ENCODE measurements around the gene CREB3L2.
"Not testable (repeated sequence)": the region's sequence is repeated elsewhere in the genome, so short reads cannot be mapped to it uniquely, and the experiment has no call there.

Gene CREB3L2

DNA sequence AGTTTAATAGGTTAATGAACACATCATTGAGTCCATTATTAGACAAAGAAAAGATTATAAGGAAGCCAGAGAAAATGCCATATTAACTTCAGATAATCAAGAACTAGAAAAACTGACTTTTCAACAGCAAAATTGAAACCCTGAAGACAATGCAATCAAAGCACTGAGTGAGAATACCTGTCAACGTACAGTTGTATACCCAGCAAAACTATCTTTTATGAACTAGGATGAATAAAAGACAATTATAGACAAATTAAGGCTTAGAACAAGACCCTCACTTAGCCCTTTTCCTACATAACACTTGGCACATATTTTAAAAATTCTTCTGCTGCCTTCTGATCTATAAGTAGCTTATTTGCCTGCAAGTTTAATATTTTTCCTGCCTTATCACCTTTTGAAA is 136.1 kb downstream of the CREB3L2 start:
- no peak for DNase-seq

- no peak for DNase-seq
These were observed 138.9 kb downstream of the CREB3L2 start for GRCh38 chr7:137862964-137863363.

GRCh38 chr7:137862358-137862757 is 139.5 kb downstream of the CREB3L2 start:
- DNase-seq = no peak

DNA sequence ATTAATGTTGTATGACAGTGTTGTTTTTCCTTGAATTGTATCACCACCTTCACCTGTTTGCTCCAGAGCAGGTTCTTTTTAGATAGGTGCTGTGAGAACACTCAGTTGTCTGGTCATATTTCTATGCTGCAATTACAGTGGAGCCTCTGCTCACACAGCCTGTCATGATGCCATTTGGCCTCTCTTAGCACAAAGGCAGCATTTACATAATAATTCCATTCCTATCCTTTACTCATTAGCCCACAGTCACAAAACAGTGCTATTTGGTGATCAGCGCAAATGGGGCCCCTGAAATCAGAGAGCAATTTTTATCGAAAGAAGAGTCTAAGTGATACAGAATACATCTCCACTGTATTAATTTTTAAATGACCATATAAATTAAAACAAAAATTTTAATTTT is 141.3 kb downstream of the CREB3L2 start:
- no peak for DNase-seq

- DNase-seq = no peak
These were observed 148.8 kb downstream of the CREB3L2 start for GRCh38 chr7:137853053-137853452.

- DNase-seq = no peak
These were observed 149.8 kb downstream of the CREB3L2 start for GRCh38 chr7:137852108-137852507.

DNA sequence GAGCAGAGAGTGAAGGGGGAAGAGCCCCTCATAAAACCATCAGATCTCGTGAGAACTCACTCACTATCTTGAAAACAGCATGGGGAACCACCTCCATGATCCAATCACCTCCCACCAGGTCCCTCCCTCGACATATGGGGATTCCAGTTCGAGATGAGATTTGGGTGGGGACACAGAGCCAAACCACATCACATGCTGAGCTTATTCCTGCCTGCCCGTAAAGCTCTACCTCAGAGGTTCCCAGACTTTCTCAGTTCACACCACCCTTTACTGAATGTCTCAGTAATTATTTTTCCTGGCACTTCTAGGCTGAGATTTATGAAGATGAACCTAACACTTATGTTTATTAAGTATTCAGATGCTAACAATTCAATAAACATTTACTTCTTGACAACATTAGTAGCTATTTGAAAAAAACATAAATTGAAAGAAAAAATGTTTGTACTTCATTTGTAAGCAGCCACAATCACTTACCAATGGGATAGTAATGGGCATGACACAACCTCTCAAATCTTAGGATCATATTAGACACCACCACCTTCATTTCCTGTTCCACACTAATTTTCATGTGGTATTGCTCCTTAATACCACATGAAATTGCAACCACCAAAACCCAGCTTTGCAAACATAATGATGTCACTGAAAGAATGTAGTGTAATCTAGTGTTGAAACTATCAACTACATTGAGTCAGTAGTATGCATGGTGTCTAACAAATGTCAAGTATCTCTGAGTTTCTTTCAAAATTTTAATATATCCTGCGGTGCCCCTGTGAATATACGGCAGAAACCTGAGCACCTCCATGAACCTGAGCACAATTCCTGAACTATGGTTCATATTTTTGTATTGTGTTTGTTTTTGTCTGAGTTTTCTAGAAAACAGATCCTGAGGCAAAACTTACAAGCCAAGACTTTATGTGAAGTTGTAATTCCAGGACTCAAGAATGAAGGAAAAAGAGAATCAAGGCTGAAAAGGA is 150.6 kb downstream of the CREB3L2 start:
- no peak for DNase-seq

- DNase-seq = no peak
These were observed 151.3 kb downstream of the CREB3L2 start for GRCh38 chr7:137850571-137850970.

DNA sequence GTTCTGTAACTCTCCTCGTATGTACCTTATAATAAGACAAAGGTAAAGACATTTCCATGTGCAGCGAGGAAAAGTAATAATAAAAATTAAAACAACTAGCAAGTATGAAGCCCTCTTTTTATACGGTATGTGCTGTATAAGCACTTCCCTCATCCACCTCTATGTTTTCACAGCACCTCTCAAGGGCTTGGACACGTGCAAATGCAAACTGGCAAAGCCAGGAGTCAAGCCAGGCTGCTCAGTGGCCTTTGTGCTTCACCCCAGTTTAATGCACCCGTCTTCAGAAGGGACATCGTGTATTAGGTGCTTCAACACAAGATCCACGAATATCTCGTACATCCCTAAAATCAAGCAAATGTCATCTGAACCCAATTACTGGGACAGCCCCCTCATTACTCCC is 153.8 kb downstream of the CREB3L2 start:
- no peak for DNase-seq

- no peak for DNase-seq
These were observed 154.3 kb downstream of the CREB3L2 start for GRCh38 chr7:137847568-137848050.

GRCh38 chr7:137846827-137847567 is 154.9 kb downstream of the CREB3L2 start, which contains the start of gene DGKI:
Gene DGKI (minus strand): TSS chr7:137846974.
- peak; percentile 15 for DNase-seq

DNA sequence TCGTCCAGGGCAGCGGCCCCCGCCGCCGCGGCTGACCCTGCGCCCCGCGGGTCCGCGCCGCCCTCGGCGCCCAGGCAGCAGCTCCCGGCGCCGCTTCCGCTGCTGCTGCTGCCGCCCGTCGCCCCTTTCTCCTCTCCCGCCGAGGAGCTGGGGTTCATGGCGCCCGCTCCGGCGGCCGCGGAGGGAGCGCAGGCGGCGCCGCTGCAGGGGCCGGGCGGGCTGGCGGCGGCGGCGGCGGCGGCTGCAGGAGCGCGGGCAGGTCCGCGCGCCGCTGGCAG is 155.4 kb downstream of the CREB3L2 start:
- no peak for DNase-seq

- no peak for DNase-seq
These were observed 157.0 kb downstream of the CREB3L2 start for GRCh38 chr7:137844677-137845425.

- no peak for DNase-seq
These were observed 161.7 kb downstream of the CREB3L2 start for GRCh38 chr7:137839903-137840779.

- no peak for DNase-seq
These were observed 163.1 kb downstream of the CREB3L2 start for GRCh38 chr7:137838706-137839315.

DNA sequence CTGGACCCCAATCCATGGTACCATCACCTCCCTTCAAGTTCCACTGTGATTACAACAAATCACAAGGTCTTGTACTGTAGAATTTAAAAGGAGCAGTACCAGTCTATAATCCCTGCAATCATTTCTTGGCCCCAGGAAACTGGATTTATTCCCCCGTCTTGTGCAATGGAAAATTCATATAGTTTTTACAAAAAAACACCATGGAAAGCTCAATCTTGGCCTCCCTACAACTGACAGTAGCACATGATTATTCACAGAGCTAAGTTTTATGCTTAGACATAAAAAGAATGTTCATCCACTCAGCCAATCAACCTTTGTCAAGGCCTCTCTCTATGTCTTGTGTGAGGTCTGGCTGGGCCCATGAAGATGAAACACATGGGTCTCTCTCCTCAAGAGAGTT is 165.3 kb downstream of the CREB3L2 start:
- no peak for DNase-seq

DNA sequence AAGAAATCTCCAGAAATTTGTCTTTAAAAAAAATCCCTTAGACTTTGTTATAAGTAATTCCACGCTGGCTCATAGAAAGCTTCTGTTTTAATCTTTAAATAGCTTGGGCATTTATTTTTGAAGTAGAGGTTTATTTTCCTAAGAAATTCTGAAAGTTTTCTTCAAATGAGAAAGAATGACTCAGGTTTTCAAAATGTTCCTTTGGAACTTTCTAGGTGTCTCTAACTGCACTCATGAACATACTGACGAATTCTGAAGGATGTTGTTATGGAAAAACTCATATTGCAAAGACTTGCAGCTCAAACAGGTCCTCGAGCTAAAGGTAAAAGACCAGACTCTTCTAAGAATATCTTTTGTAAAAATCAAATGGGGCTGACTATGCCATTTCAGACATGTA is 165.8 kb downstream of the CREB3L2 start:
- no peak for DNase-seq

- no peak for DNase-seq
These were observed 166.3 kb downstream of the CREB3L2 start for GRCh38 chr7:137835486-137836112.

DNA sequence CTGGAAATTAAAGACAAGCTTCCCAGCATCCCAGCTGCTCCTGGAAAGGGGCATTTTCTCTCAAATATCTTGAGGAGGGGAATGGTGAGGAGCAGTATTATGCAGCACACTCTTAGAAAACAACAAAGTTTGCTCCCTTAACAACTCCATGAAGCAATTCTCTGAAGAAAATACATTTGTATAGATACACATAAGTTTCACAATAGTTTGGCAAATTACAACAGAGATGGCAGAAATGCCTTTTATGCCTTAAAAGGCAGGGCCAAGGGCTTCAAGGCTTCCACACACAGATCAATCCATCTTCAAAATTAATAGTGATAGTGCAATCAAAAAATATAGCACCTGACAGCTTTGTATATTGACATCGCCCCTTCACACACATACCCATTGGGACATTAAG is 167.3 kb downstream of the CREB3L2 start:
- DNase-seq = no peak

GRCh38 chr7:137832990-137833389 is 168.9 kb downstream of the CREB3L2 start:
- DNase-seq = not testable (repeated sequence)

DNA sequence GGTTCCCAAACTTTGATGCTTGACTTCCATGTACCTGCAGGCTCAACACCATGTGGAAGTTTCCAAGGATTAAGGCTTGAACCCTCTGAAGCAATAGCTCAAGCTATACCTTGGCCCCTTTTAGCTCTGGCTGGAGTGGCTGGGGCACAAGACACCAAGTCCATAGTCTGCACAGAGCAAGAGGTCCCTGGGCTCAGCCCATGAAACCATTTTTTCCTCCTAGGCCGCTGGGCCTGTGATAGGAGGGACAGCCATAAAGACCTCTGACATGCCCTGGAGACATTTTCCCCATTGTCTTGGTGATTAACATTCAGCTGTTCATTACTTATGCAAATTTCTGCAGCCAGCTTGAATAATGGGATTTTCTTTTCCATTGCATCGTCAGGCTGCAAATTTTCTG is 169.5 kb downstream of the CREB3L2 start:
- no peak for DNase-seq
